Measurements from ENCODE around the gene SNRNP40.
"Not testable (repeated sequence)": the region's sequence is repeated elsewhere in the genome, so short reads cannot be mapped to it uniquely, and the experiment has no call there.

SNRNP40 gene

GRCh38 chr1:31296486-31297276 lies at the start of gene SNRNP40, which contains the start of gene ZCCHC17:
Gene SNRNP40 (minus strand): TSS chr1:31296788. CDS start chr1:31296751, 37 bp downstream.
Gene ZCCHC17 (plus strand): TSS chr1:31297032. CDS start chr1:31310099, 13,067 bp downstream.
- DNase-seq (ENCODE audit: low read depth): peak; percentile 98

GRCh38 chr1:31345635-31346034 lies 49.0 kb upstream of the SNRNP40 start:
- DNase-seq (ENCODE audit: low read depth): no peak

GRCh38 chr1:31344503-31344902 lies 47.9 kb upstream of the SNRNP40 start:
- no peak for DNase-seq (ENCODE audit: low read depth)

- DNase-seq (ENCODE audit: low read depth): no peak
Observed at GRCh38 chr1:31336687-31337467, 40.3 kb upstream of the SNRNP40 start.

- DNase-seq (ENCODE audit: low read depth): peak; percentile 30
Observed at GRCh38 chr1:31335007-31335406, 38.4 kb upstream of the SNRNP40 start.

- DNase-seq (ENCODE audit: low read depth): peak; percentile 64
Observed at GRCh38 chr1:31327381-31327780, 30.8 kb upstream of the SNRNP40 start.

GRCh38 chr1:31326461-31326860 lies 29.9 kb upstream of the SNRNP40 start:
- no peak for DNase-seq (ENCODE audit: low read depth)

GRCh38 chr1:31324992-31325391 lies 28.4 kb upstream of the SNRNP40 start:
- DNase-seq (ENCODE audit: low read depth): no peak

GRCh38 chr1:31324093-31324492 lies 27.5 kb upstream of the SNRNP40 start:
- no peak for DNase-seq (ENCODE audit: low read depth)

- DNase-seq (ENCODE audit: low read depth): no peak
Observed at GRCh38 chr1:31318146-31318545, 21.6 kb upstream of the SNRNP40 start.

GRCh38 chr1:31315902-31316301 lies 19.3 kb upstream of the SNRNP40 start:
- DNase-seq (ENCODE audit: low read depth): no peak

GRCh38 chr1:31310198-31310597 lies 13.6 kb upstream of the SNRNP40 start:
- DNase-seq (ENCODE audit: low read depth): peak; percentile 59

- no peak for DNase-seq (ENCODE audit: low read depth)
Observed at GRCh38 chr1:31308036-31308435, 11.4 kb upstream of the SNRNP40 start.

GRCh38 chr1:31306278-31306677 lies 9.7 kb upstream of the SNRNP40 start:
- peak; percentile 95 for DNase-seq (ENCODE audit: low read depth)

- no peak for DNase-seq (ENCODE audit: low read depth)
Observed at GRCh38 chr1:31302709-31303441, 6.3 kb upstream of the SNRNP40 start.

- DNase-seq (ENCODE audit: low read depth): no peak
Observed at GRCh38 chr1:31300193-31300592, 3.6 kb upstream of the SNRNP40 start.

- no peak for DNase-seq (ENCODE audit: low read depth)
Observed at GRCh38 chr1:31299365-31299764, 2.8 kb upstream of the SNRNP40 start.

GRCh38 chr1:31297277-31298247 lies 974 bp upstream of the SNRNP40 start:
- no peak for DNase-seq (ENCODE audit: low read depth)

- DNase-seq (ENCODE audit: low read depth): no peak
Observed at GRCh38 chr1:31295874-31296485, 608 bp downstream of the SNRNP40 start.

GRCh38 chr1:31289021-31289420 lies 7.6 kb downstream of the SNRNP40 start:
- no peak for DNase-seq (ENCODE audit: low read depth)

- DNase-seq (ENCODE audit: low read depth): not testable (repeated sequence)
Observed at GRCh38 chr1:31287791-31288190, 8.8 kb downstream of the SNRNP40 start.
